Measurements from ENCODE around the gene CNNM1.

Gene CNNM1

DNA sequence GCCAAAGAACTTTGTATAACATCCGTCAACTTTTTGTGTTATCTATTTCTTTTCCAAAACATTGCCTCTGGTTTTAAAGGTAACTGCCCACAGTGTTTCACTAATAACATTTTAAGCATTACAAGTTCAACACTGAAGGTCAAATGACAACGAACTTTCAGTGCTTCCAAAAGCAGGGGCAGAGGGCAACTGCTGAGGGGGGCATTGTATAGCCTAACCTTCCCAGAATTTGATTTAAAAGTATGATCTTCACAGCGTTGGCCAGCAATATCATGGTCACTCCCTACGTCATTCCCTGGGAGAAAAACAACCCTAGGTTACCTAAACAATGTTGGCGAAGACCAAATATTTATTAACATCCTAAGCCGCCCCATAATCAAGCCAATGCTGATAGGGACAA lies 103.7 kb downstream of the CNNM1 start:
- DNase-seq (ENCODE audit: low read depth): no peak
- TF ChIP-seq, protein P1, sequence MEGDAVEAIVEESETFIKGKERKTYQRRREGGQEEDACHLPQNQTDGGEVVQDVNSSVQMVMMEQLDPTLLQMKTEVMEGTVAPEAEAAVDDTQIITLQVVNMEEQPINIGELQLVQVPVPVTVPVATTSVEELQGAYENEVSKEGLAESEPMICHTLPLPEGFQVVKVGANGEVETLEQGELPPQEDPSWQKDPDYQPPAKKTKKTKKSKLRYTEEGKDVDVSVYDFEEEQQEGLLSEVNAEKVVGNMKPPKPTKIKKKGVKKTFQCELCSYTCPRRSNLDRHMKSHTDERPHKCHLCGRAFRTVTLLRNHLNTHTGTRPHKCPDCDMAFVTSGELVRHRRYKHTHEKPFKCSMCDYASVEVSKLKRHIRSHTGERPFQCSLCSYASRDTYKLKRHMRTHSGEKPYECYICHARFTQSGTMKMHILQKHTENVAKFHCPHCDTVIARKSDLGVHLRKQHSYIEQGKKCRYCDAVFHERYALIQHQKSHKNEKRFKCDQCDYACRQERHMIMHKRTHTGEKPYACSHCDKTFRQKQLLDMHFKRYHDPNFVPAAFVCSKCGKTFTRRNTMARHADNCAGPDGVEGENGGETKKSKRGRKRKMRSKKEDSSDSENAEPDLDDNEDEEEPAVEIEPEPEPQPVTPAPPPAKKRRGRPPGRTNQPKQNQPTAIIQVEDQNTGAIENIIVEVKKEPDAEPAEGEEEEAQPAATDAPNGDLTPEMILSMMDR (IDR thresholded peaks at IDR 0.05; ENCODE audit: insufficient read depth, low read depth, low read length, missing control alignments): no peak
- no peak overlapping the region for H3K4me3 ChIP-seq (ENCODE audit: low read depth, low read length)

DNA sequence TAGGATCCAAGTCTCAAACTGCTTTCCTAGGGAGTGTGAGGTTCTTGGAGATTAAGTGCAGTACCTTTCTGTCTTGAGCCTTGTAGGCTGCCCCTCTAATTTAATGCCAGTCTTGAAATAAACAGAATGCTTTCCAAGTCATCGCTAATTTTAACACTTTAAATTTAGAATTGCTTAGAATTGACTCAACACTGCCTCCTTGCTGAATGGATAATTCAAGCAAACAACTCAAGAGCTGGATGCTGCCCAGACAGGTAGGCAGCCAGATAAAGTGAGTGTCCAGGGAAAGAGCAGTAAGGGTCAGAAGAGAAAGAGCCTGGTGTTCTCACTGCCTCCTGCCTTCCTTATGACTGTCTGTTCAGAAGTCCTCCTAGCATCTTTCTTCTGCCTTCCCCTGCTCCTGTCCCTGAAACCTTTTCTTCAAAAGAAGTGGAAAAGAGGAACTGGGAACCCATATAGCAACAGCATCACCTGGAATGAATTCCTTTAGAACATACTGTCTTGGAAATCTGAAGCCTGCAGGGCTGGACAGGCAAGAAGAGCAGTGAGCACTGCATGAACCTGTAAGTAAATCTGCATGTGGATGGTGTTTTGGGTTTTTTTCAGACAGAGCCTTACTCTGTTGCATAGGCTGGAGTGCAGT lies 104.3 kb downstream of the CNNM1 start:
- no peak overlapping the region for H3K4me3 ChIP-seq (ENCODE audit: low read depth, low read length)
- TF ChIP-seq, protein P1 (IDR thresholded peaks at IDR 0.05; ENCODE audit: insufficient read depth, low read depth, low read length, missing control alignments): no peak
- no peak for DNase-seq (ENCODE audit: low read depth)

DNA sequence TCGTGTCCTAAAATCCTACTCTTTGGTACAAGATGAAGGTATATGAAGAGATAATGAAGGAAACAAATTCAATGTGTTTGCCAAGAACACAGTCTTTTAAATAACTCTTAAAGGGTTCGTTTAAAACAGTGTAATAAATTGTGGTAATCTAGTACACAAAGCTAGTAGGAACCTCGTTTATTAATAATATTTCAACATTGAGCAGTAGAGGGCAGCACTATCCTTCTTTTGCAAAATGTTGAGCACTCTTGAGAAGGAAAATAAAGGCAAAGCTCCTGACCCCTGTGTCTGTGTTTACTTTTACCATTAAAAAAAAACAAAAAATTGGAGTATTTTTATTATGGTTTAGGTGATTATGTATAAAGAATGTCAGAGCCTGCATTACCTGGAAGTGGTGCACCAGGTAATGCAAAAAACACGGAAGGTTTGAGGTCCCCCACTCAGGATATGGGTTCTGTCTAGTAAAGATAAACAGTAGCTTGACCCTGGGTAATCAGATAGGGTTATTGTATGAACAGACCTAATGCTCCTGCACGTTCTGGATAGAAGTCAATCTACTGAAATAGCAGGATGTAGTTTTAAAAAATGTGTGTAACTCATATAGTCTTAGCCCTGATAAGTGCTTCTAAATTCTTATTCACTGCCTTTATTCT lies 107.0 kb downstream of the CNNM1 start:
- no peak overlapping the region for H3K4me3 ChIP-seq (ENCODE audit: low read depth, low read length)
- TF ChIP-seq, protein P1 (IDR thresholded peaks at IDR 0.05; ENCODE audit: insufficient read depth, low read depth, low read length, missing control alignments): peak; percentile 36
- DNase-seq (ENCODE audit: low read depth): peak; percentile 55

DNA sequence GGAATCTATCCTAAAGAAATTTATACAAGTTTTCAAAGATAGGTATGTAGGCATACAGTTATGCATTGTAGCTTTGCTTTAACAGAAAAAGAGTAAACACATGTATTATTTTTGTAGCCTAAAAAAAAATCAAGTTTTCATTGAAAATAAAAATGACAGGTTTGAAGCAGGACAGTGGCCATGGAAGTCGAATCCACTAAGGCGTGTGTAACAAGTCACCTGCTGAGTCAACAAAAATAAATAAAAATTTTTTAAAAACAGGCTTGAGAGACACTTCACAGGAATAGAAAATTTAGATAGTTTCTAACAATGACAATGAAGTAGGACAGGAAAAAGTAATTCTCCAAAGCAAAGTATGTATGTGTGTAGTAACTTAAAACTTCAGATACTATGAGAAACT lies 109.7 kb downstream of the CNNM1 start:
- TF ChIP-seq, protein P1 (IDR thresholded peaks at IDR 0.05; ENCODE audit: insufficient read depth, low read depth, low read length, missing control alignments): no peak
- no peak overlapping the region for H3K4me3 ChIP-seq (ENCODE audit: low read depth, low read length)
- no peak for DNase-seq (ENCODE audit: low read depth)

DNA sequence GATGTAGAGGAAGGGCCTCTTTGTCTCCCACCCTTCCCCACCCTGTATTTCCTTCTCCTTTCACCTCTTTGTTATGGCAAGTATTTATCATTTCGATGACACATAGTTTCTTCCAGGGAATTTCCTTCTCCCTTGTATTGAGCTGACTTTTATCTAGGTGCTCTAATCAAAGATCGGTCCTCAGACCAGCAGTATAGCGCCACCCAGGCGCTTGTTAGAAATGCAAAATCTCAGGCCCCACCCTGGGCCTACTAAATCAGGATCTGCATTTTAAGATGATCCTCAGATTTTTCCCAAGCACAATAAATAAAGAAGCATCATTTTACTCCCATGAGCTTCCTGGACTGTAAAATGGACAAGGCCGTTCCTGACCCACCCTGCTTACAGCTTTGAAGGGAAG lies 113.2 kb downstream of the CNNM1 start:
- TF ChIP-seq, protein P1 (IDR thresholded peaks at IDR 0.05; ENCODE audit: insufficient read depth, low read depth, low read length, missing control alignments): no peak
- no peak for DNase-seq (ENCODE audit: low read depth)
- H3K4me3 ChIP-seq (ENCODE audit: low read depth, low read length): no peak overlapping the region

DNA sequence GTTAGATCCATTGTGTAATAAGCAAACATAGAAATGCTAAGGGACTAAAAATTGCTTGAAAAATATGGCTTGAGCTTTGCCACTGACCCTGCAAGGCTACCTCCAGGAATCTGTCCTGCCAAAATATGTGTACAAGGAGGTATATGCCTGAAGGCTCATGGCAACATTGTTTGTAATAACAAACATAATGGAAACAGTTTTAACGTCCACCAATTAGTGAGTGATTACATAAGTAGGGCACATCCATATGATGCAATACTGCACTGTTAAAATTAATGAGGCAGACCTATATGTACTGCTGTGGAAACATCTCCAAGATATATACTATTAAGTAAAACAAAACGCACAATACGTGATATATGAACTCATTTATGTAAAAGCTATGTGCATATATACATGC lies 114.3 kb downstream of the CNNM1 start:
- no peak overlapping the region for H3K4me3 ChIP-seq (ENCODE audit: low read depth, low read length)
- TF ChIP-seq, protein P1 (IDR thresholded peaks at IDR 0.05; ENCODE audit: insufficient read depth, low read depth, low read length, missing control alignments): no peak
- DNase-seq (ENCODE audit: low read depth): no peak
